PFSK-1 (cell line): ENCODE measurements around the gene UTS2R.

ENCODE experiments used
- FOXP2 ChIP-seq: optimal IDR thresholded peaks from 2 replicates; pipeline ENCODE3; 2011; ENCODE audit warnings: borderline replicate concordance, control low read depth, inconsistent platforms; ENCODE audit not compliant: insufficient read depth; ENCODE audit errors: extremely low read length, extremely low read depth
- POLR2AphosphoS5 ChIP-seq: IDR thresholded peaks from 2 replicates; pipeline ENCODE4 v1.6.1; 2012; ENCODE audit warnings: low read depth, mild to moderate bottlenecking, control low read depth, low read length, moderate library complexity
- SIN3A ChIP-seq: IDR thresholded peaks from 2 replicates; pipeline ENCODE4 v1.6.1; 2012; ENCODE audit warnings: mild to moderate bottlenecking, low read length, moderate library complexity, borderline replicate concordance; ENCODE audit not compliant: insufficient read depth
- TAF1 ChIP-seq: IDR thresholded peaks from 2 replicates; pipeline ENCODE4 v1.6.1; 2012; ENCODE audit warnings: low read length, control low read depth, borderline replicate concordance; ENCODE audit not compliant: insufficient read depth
- TF ChIP-seq, protein P1 (sequence below), 2 experiments: IDR thresholded peaks; 2 replicates each; pipeline versions ENCODE4 v1.6.1 to v1.8.0; 2011 to 2012; ENCODE audit warnings: low read depth in 2 of 2, low read length in 2 of 2, control low read depth in 1 of 2, inconsistent platforms in 1 of 2, mild to moderate bottlenecking in 1 of 2, moderate library complexity in 1 of 2; ENCODE audit not compliant: insufficient read depth in 1 of 2

The UTS2R gene

GRCh38 chr17:82400206-82400605 is 28.6 kb downstream of the UTS2R start:
- no peak for TF ChIP-seq SIN3A
- no peak for TF ChIP-seq POLR2AphosphoS5

GRCh38 chr17:82400830-82401229 is 29.3 kb downstream of the UTS2R start:
- TF ChIP-seq FOXP2 (no peak), SIN3A (no peak), POLR2AphosphoS5 (no peak), TAF1 (no peak)
- TF ChIP-seq, protein P1, sequence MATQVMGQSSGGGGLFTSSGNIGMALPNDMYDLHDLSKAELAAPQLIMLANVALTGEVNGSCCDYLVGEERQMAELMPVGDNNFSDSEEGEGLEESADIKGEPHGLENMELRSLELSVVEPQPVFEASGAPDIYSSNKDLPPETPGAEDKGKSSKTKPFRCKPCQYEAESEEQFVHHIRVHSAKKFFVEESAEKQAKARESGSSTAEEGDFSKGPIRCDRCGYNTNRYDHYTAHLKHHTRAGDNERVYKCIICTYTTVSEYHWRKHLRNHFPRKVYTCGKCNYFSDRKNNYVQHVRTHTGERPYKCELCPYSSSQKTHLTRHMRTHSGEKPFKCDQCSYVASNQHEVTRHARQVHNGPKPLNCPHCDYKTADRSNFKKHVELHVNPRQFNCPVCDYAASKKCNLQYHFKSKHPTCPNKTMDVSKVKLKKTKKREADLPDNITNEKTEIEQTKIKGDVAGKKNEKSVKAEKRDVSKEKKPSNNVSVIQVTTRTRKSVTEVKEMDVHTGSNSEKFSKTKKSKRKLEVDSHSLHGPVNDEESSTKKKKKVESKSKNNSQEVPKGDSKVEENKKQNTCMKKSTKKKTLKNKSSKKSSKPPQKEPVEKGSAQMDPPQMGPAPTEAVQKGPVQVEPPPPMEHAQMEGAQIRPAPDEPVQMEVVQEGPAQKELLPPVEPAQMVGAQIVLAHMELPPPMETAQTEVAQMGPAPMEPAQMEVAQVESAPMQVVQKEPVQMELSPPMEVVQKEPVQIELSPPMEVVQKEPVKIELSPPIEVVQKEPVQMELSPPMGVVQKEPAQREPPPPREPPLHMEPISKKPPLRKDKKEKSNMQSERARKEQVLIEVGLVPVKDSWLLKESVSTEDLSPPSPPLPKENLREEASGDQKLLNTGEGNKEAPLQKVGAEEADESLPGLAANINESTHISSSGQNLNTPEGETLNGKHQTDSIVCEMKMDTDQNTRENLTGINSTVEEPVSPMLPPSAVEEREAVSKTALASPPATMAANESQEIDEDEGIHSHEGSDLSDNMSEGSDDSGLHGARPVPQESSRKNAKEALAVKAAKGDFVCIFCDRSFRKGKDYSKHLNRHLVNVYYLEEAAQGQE (IDR thresholded peaks at IDR 0.05; ENCODE audit: insufficient read depth in 1 of 2, low read depth in 2 of 2, low read length in 2 of 2), result no peak

GRCh38 chr17:82402865-82403264 is 31.3 kb downstream of the UTS2R start:
- no peak for TF ChIP-seq SIN3A
- no peak for TF ChIP-seq FOXP2
- no peak for TF ChIP-seq TAF1
- TF ChIP-seq, protein P1 (IDR thresholded peaks at IDR 0.05; ENCODE audit: insufficient read depth in 1 of 2, low read depth in 2 of 2, low read length in 2 of 2), result no peak
- TF ChIP-seq POLR2AphosphoS5, result no peak

- TF ChIP-seq FOXP2 (no peak), TAF1 (no peak), SIN3A (no peak), POLR2AphosphoS5 (no peak)
- TF ChIP-seq, protein P1 (IDR thresholded peaks at IDR 0.05; ENCODE audit: insufficient read depth in 1 of 2, low read depth in 2 of 2, low read length in 2 of 2), result no peak
Measured at GRCh38 chr17:82403662-82404660, 32.4 kb downstream of the UTS2R start.

- TF ChIP-seq TAF1 (no peak), POLR2AphosphoS5 (no peak), SIN3A (no peak), FOXP2 (no peak)
- TF ChIP-seq, protein P1 (IDR thresholded peaks at IDR 0.05; ENCODE audit: insufficient read depth in 1 of 2, low read depth in 2 of 2, low read length in 2 of 2), result no peak
Measured at GRCh38 chr17:82405051-82405450, 33.5 kb downstream of the UTS2R start.
